GM19463 (cell line): Measurements from ENCODE around the gene TMTC2.

Experiments used
- ATAC-seq: cut with Tn5 transposase; IDR thresholded peaks from one replicate; pipeline ENCODE4 v1.9.1; 2021; ENCODE audit warnings: mild to moderate bottlenecking, moderate library complexity; ENCODE audit not compliant: unreplicated experiment

Gene TMTC2

DNA sequence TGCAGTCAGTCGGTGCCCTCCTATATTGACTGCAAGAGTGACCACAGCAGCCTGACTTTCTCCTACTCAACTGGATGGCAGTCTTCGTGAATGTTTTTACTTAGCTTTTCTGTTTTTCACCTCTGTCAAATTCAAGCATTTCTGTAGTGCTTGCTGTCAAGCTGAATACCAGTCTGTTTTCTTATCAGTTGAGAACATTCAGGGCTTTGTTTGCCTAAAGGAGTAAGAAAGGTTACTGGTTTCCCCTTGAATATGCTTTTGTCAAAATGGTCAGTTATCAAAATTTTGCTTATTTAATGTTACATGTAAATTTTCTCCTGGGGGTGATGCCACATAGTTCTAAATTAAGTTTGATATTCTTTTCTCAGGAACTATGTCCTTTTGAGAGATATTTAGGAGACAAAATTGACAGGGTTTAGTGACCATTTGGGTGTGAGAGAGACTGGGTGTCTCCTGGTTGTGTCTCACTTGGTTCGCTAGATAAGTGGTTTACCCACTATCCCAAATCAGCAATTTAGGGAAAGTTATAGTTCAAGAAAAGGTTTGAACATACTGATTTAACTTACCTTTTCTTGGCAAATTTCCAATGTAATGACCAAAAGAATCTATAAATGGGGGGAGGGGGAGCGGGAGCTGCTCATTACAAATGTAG is 366.3 kb downstream of the TMTC2 start:
- no peak for ATAC-seq

DNA sequence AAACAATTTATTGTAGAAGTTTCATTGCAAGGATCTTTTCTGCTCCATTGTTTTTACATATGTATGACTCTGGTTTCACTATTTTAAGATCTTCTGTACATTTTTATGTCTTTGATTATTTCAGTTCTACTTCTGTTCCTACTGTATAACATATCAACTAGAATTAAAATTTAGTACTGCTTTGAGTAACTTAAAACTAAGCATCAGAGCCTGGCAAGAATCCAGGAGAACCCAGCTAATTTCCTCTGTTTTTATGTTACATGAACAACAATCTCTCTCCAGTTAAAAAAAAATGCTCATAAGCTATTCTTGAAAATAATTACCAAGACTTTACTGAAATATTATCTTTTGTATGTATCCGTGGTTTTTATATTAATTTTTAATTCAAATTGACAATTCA is 370.7 kb downstream of the TMTC2 start:
- no peak for ATAC-seq

DNA sequence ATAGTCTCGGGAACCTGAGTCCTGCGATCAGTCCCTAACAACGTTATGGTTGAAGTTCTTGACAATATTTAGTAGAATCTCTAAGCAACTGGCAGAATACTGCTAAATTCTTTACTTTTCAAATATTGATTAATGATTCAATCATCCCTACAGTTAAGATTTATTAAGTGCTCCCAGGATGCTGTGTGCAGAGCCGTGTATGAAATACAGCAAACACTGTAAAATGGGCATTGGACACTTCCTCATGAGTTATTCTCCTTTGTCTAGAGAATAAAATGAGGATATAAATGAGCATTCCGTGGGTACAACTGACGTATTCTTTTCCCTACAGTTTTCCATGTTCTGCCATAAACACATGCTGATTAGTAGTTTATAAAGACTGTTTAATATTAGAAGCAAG is 372.4 kb downstream of the TMTC2 start:
- ATAC-seq, result no peak

- ATAC-seq, result no peak
Observed at GRCh38 chr12:83065562-83065961, 378.9 kb downstream of the TMTC2 start.

DNA sequence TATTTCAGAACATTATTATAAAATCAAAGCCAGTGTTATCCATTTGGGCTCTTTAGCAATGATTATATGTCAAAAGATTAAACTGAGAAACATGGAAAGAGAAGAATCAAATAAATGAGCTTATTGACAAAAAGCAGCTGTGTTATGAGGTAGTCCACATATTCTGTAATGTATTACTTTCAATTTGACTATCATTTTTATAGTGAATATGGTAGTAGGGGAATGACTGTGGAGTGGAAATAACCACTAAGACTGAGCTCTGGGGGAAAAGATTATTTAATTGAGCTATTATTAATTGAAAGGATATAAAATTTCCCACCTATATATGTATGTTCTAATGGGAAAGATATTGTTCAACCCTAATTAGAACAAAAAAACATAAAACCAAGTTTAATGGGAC is 381.3 kb downstream of the TMTC2 start:
- no peak for ATAC-seq

DNA sequence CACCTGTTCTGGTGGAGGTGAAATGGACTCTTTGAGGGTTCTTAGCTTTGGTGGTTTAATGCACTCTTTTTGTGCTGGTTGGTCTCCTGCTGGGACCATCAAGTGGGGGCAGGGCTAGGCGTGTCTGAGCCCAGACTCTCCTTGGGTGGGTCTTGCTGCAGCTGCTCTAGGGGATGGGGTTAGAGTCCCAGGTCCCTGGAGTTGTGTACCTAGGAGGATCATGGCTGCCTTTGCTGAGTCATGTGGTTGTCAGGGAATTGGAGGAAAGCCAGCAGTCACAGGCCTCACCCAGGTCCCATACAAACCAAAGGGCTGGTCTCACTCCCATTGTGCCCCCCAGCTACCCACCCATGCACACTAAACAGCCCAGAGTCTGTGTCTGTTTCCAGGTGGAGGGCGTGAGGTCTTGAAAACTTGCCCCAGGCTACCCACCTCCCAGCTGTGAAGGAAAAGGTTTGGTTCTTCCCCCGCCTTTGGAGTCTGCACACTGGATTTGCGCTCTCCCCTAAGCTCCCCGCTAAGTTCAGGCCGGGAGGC is 387.7 kb downstream of the TMTC2 start:
- ATAC-seq, result no peak

DNA sequence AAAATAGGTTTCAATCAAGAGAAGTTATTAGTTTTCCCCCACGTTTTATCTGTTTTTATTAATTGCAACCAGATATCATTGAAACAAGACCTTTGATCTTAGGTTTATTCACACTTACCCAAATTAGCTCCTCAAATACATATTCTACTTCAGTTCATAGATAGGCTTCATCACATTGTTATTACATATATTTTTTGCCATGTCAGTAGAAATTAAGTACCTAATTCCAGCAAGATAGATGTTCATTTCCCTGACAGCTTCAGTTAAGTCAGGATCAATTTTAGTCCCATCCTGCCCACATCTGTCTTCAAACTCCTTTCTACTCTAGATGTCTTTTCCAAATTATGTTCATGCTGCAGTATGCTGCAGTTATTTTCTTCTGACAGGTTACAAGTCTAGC is 388.8 kb downstream of the TMTC2 start:
- ATAC-seq, result no peak

- no peak for ATAC-seq
Observed at GRCh38 chr12:83077041-83077440, 390.3 kb downstream of the TMTC2 start.

GRCh38 chr12:83082690-83083276 is 396.1 kb downstream of the TMTC2 start:
- no peak for ATAC-seq

DNA sequence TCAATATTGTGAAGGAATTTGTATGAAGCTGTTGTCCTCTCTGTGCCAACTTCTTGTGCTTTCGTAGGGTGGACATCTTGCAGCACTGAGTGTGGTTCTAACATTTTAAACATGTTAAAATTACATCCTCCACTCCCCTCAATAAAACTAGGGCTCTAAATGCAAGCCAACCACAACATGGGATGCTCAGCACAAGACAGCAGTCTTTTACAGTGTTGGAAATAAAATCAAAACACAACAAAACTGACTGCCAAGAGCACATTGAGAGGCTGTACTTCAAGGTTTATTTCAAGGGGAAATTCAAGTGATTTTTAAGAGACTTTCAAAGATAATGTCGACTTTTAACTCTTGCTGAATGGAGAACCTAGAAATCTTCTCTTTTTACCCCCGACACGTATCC is 396.9 kb downstream of the TMTC2 start:
- no peak for ATAC-seq

GRCh38 chr12:83084516-83085234 is 398.0 kb downstream of the TMTC2 start:
- no peak for ATAC-seq

- no peak for ATAC-seq
Observed at GRCh38 chr12:83086023-83086422, 399.3 kb downstream of the TMTC2 start.

GRCh38 chr12:83089575-83089974 is 402.9 kb downstream of the TMTC2 start:
- no peak for ATAC-seq

DNA sequence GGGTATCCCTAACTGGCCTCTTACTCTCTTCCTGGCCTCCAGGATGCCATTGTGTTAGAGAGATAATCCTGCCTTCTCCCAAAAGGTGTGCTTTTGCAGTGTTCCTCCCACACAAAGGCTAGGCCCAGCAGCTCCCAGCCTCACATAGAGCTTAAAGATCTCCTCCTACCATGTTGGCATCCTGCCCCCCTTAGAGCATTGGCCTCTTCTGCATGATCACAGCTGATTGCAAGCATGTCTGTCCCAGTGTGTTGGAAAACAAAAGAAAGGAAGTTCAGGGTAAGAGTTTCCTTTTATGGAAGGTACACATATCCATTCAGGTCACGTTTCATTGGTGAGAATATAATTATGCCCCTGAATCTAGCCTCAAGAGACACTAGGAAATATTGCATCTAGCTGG is 405.4 kb downstream of the TMTC2 start:
- no peak for ATAC-seq

GRCh38 chr12:83092606-83093005 is 405.9 kb downstream of the TMTC2 start:
- no peak for ATAC-seq

DNA sequence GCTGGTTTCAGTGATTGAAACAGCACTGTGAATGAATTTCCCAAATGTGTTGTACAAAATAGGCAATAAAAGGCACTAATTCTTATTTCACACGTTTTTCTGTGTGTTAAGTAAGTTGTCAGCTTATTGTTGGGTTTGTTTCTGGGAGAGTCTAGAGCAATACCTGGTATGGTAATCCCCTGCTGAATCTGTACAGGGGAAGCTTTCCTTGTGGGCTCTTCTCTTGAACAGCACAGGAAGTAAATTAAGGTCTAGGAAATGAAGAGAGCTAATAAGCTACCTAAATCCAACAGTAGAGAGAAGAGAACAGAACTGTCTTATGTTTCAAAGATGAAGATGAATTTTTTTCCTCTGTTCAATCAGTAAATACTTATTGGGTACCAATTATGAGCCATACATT is 406.7 kb downstream of the TMTC2 start:
- ATAC-seq, result no peak

DNA sequence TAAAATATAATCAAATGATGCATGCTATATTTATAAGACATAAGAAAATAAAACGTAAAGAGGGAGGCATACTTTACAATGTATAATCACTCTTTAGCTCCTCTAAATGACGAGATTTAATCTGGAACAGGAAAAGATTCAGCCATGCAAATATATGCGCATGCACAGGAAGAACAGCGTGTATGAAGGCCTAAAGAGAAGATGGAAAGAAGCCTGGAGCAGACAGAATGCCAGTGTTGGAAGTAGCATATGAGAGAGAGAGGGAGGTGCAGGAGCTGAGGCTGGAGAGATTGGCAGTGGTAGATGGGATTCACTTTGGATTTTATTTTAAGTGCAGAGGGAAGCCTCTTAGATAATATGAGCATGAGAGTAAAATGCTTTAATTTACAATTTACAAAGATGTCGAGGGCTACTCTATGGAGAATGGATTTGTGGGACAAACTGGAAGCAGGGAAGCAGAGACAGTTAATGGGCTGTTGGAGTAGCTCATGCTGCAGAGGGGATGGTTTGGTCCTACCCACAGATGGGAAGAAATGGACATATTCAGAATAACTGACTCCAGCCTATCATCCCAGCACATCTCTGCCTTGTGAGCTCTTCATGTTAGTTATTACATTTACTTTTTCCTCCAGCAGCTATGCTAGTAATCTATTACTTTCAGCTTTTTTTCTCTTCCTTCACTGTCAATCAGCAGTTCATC is 411.1 kb downstream of the TMTC2 start:
- no peak for ATAC-seq

DNA sequence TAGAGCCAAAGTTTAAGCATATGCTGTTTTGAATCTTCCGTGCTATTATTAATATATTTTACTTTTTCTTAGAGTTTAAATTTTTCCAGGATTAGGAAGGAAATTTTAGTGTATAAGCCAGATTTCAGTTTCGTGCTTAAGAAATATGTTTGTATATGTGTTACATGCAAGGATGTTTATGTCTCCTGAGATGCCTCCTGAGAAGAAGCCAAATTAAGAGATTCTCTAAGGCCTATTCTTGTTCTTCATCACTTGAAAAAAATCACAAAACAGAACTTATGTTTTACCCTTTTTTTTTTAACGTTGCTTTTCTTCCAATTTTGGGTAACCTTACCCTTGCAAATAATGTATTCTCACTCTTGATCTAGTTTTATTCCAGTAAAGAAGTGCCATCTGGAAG is 412.7 kb downstream of the TMTC2 start:
- ATAC-seq, result no peak

DNA sequence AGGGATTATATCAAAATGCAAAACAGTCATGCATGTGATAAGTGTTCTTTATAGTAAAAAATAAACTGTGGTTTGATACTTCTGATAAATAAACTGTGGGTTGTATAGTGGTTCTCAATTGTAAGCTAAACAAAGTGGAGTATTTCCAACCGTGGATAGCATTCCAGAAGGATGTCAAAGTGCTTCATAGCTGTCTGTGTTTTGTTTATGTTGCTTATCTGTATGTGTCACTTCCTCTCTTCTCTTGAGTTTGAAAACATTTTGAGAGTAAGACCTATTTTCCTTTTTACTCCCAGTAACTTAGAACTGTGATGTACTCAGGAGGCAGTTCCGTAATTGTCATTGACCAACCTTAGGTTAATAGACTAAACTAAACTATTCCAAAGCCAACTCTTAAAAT is 415.8 kb downstream of the TMTC2 start:
- no peak for ATAC-seq

- no peak for ATAC-seq
Observed at GRCh38 chr12:83106873-83107272, 420.2 kb downstream of the TMTC2 start.

GRCh38 chr12:83110424-83110823 is 423.7 kb downstream of the TMTC2 start:
- no peak for ATAC-seq

GRCh38 chr12:83113945-83114344 is 427.2 kb downstream of the TMTC2 start:
- ATAC-seq, result no peak
